Lung (tissue), 12 donors: Measurements from ENCODE around the gene GOLGB1. TPM values are rescaled to one million over a fixed set of nuclear protein-coding genes. Genes with fewer than 3 reads are reported as not detected.

Experiments
- ATAC-seq: fragments of 200-7000 bp; cut with Tn5 transposase; one replicate; pipeline ENCODE4 v1.9.1; 2020; ENCODE audit warnings: moderate number of reproducible peaks; ENCODE audit not compliant: insufficient read depth, low FRiP score
- DNase-seq, 3 donors: peaks; one replicate each; pipeline ENCODE4 v3.0.0-alpha.2; 2013 to 2017
- H3K27ac ChIP-seq, 2 donors: one replicate each; pipeline ENCODE4 v1.5.1; 2013; ENCODE audit warnings: mild to moderate bottlenecking in 2 of 2, moderate library complexity in 2 of 2, control low read depth in 1 of 2, inconsistent platforms in 1 of 2, low read depth in 1 of 2, low read length in 1 of 2
- H3K27me3 ChIP-seq, 3 donors: one replicate each; pipeline ENCODE4 v1.5.1; 2013; ENCODE audit warnings: low read length in 2 of 3; ENCODE audit not compliant: control insufficient read depth in 3 of 3, insufficient read depth in 3 of 3
- H3K36me3 ChIP-seq, 4 donors: one replicate each; pipeline ENCODE4 v1.5.1; 2013; ENCODE audit warnings: low read length in 4 of 4, mild to moderate bottlenecking in 1 of 4, moderate library complexity in 1 of 4; ENCODE audit not compliant: control insufficient read depth in 4 of 4, insufficient read depth in 4 of 4
- H3K4me1 ChIP-seq, 5 donors: one replicate each; pipeline ENCODE4 v1.5.1; 2013; ENCODE audit warnings: low read length in 5 of 5, mild to moderate bottlenecking in 2 of 5, moderate library complexity in 1 of 5; ENCODE audit not compliant: control insufficient read depth in 5 of 5, insufficient read depth in 5 of 5
- H3K4me3 ChIP-seq: one replicate; pipeline ENCODE4 v1.5.1; 2013; ENCODE audit warnings: mild to moderate bottlenecking, control low read depth, moderate library complexity
- H3K9ac ChIP-seq, 2 donors: one replicate each; pipeline ENCODE4 v1.5.1; 2013; ENCODE audit warnings: low read length in 2 of 2, control low read depth in 1 of 2; ENCODE audit not compliant: insufficient read depth in 1 of 2
- H3K9me3 ChIP-seq, 4 donors: one replicate each; pipeline ENCODE4 v1.5.1; 2013; ENCODE audit warnings: low read length in 3 of 4, mild to moderate bottlenecking in 1 of 4, moderate library complexity in 1 of 4; ENCODE audit not compliant: control insufficient read depth in 4 of 4, insufficient read depth in 3 of 4
- CTCF ChIP-seq: IDR thresholded peaks from 2 replicates; pipeline ENCODE4 v1.5.1; 2012; ENCODE audit warnings: mild to moderate bottlenecking; ENCODE audit errors: control extremely low read depth, extremely low read depth
- WGBS, 2 donors: extraction: QIAGEN DNeasy Blood & Tissue Kit; methylation state at CpG; one replicate each; pipeline ENCODE4 v1.1.7; 2013; 5-methylcytosine and 5-hydroxymethylcytosine counted together
- polyA plus RNA-seq, 2 donors: library from polyadenylated mRNA; stranded (reverse); fragments of 200-250 nt; gene quantifications; one replicate each; pipeline ENCODE4 v1.2.1, GENCODE V29; 2013
- total RNA-seq, 2 donors: library from RNA; depleted of rRNA in 1 of 2; stranded (reverse); fragments of >200 nt in 1 of 2; gene quantifications; one replicate each; pipeline ENCODE4 v1.2.1, GENCODE V29; 2014 to 2021
- donor health status: control.
- donor health status: control.
- donor health status: Bipolar disorder and iron deficiency.
- donor health status: healthy.
- donor health status: DM: yes; HTN: yes; CAD: no.

The GOLGB1 gene
- total and polyA plus RNA-seq, 4 donors = 11.6 to 92.8 (median 31.1) TPM

GRCh38 chr3:121677141-121677540 is 72.4 kb downstream of the GOLGB1 start:
- Histone ChIP-seq H3K9ac (no peak overlapping the region), H3K4me3 (no peak overlapping the region), H3K36me3 (peaks cover 25 to 47% (median 34%) of the 10 kb centered on the region in 4 donors), H3K27me3 (no peaks in the 10 kb centered on the region), H3K27ac (no peak overlapping the region), H3K4me1 (no peaks in the 10 kb centered on the region), H3K9me3 (no peaks in the 10 kb centered on the region)
- ATAC-seq (no peak), DNase-seq (no peak)
- WGBS, 2 donors = 94 to 99% methylated on average over 2 of the region's 2 CpGs
- no peak for TF ChIP-seq CTCF

DNA sequence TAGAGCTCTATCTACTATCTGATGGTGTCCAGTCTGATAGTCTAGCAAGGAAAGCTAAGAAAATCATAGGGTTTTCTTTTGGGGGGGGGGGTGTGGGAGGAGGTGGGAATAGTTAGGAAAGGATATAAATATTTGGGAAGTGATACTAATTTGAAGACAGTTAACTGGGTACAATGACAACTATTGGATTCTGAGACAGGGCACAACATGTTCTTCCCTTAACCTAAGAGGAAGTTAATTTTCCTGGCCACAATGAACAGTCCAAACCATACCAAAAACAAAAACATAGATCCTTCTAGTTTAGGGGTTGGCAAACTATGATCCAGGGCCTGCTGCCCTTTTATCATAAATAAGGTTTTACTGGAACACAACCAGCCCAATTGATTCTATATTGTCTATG is 78.9 kb downstream of the GOLGB1 start:
- Histone ChIP-seq H3K9ac (no peak overlapping the region), H3K27me3 (no peaks in the 10 kb centered on the region), H3K9me3 (no peaks in the 10 kb centered on the region), H3K4me3 (no peak overlapping the region), H3K36me3 (peaks cover 17 to 47% (median 29%) of the 10 kb centered on the region in 4 donors), H3K4me1 (peaks cover 0 to under 1% (median 0%) of the 10 kb centered on the region in 5 donors), H3K27ac (no peak overlapping the region)
- TF ChIP-seq CTCF = no peak
- DNase-seq (no peak), ATAC-seq (no peak)

DNA sequence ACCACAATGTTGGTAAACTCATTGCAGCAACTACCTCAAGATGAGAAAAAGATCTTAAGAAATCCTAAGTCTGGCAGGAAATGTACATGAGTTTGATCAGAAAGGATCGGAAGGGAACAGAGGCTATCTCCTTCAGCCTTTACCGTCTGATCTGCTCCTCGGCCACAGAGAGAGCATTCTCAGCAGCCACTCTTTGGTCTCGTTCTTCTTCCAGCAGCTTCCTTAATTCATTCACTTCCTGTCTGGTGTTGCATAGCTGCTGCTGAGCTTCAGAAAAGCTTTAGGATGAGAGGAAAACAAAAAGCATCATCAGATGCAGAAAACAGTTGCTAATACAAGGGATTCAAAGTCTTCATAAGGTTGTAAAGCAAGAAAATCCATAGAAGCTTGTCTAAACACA is 82.2 kb downstream of the GOLGB1 start:
- Histone ChIP-seq H3K36me3 (peaks cover 33 to 49% (median 43%) of the 10 kb centered on the region in 4 donors), H3K27ac (no peak overlapping the region)

More for the DNA sequence above, 82.2 kb downstream of the GOLGB1 start:
- no peaks in the 10 kb centered on the region for H3K27me3 ChIP-seq
- no peak overlapping the region for H3K9ac ChIP-seq
- no peaks in the 10 kb centered on the region for H3K9me3 ChIP-seq
- ATAC-seq (no peak), DNase-seq (no peak)
- H3K4me3 ChIP-seq = no peak overlapping the region
- 46 to 73% methylated on average over 4 of the region's 4 CpGs for WGBS, 2 donors
- H3K4me1 ChIP-seq = peaks cover 0 to 11% (median 0%) of the 10 kb centered on the region in 5 donors
- no peak for TF ChIP-seq CTCF
